NCI-H2029 (cell line): ENCODE data around the gene EREG.
"Not testable (repeated sequence)": the region's sequence is repeated elsewhere in the genome, so short reads cannot be mapped to it uniquely, and the experiment has no call there.

Experiments used
- DNase-seq: peaks from one replicate; lab custom pipeline; 2025; lab: John Stamatoyannopoulos, UW

EREG gene, protein sequence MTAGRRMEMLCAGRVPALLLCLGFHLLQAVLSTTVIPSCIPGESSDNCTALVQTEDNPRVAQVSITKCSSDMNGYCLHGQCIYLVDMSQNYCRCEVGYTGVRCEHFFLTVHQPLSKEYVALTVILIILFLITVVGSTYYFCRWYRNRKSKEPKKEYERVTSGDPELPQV

GRCh38 chr4:74364652-74365491, at the start of gene EREG:
EREG (plus strand) TSS chr4:74365145; CDS start chr4:74365309, 164 bp downstream.
- no peak for DNase-seq

- no peak for DNase-seq
Measured at GRCh38 chr4:74315376-74315775, 49.6 kb upstream of the EREG start.

DNA sequence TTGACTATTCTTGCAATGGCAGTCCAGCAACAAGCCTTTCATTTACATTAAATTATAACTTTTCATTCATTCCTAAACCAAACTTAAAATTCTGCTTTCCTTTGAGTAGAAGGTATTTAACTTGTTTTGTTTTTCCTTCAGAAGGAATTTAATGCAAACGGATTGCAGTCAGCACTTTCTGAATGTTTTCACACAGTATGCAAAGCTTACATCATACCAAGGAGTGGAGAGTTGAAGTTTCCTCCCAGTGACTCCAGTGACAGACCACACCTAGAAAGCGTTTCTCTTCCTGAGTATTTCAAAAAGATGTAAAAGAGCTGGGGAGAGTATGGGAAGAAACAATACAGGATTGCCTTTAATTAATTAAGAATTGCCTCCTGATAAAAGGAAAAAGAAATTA, 48.5 kb upstream of the EREG start:
- no peak for DNase-seq

- no peak for DNase-seq
Measured at GRCh38 chr4:74317616-74318246, 47.2 kb upstream of the EREG start.

DNA sequence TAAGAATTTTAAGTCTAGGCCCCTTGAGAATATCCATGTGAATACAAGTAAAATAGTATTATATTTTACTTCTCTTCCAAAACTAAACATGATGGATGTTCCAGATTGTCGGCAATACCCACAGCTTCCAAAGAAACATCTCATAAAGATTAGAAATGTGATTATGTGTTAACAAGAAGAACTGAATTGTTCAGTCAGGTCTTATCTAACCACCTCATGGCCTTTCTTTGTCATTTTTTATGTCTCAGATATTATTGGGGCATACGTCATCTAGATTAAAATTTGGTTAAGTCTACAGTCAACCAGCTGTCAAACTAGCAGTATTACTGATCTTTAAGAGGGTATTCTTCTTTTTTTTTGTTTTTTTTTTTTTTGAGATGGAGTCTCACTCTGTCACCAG, 46.7 kb upstream of the EREG start:
- no peak for DNase-seq

DNA sequence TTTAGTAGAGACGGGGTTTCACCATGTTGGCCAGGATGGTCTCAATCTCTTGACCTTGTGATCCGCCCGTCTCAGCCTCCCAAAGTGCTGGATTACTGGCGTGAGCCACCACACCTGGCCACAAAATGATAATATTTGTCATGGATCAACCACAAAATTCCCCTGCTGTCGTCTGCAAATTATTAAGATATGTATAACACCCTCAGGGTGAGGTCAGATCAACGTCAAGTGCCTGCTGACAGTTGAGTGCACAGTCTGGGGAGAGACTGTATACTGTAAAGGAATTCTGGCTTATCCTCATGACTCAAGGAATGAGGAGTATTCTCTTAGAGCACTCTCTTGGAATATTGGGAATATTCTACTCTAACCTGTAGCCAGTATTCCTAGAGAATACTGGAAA, 45.5 kb upstream of the EREG start:
- DNase-seq = no peak

- DNase-seq = peak; percentile 21
Measured at GRCh38 chr4:74320559-74321118, 44.3 kb upstream of the EREG start.

DNA sequence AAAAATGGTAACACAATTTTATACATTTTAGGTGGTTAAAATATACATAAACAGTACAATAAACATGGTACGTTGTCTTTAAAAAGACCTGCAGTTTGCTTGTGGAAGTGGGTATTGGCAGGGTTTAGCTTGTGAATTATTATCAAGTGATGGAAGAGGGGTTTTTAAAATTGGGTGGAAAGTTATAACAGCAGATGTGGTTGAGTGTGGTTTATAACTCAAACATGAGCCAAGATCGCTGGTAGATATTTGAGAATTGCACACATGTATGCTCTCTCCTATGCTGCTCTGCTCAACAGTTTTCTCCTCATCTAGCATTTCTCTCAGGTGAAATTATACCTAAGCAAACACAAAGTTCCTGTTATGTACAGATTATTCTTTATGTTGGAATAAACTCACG, 42.6 kb upstream of the EREG start:
- no peak for DNase-seq

GRCh38 chr4:74323663-74324062, 41.3 kb upstream of the EREG start:
- no peak for DNase-seq

GRCh38 chr4:74324262-74324661, 40.7 kb upstream of the EREG start:
- no peak for DNase-seq

GRCh38 chr4:74325886-74326285, 39.1 kb upstream of the EREG start:
- DNase-seq = no peak

DNA sequence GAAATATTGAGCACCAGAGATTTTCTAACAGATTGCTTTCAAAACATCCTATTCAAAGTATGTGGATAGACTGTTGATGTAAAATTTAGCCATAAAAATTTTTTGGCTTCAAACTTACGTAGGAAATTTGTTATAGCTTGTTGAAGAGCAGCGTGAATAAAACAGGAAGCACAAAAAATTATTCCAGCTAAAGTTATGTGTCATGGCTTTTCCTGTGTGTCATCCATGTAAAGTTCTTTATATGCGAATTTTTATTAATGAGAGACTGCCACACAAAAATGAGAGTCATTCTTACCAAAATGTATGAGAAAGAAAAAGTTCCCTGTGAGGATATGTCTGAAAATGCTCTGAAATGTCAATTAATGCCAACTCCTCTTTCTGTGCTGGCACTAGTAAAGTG, 37.2 kb upstream of the EREG start:
- DNase-seq = no peak

GRCh38 chr4:74328501-74328900, 36.4 kb upstream of the EREG start:
- DNase-seq = no peak

DNA sequence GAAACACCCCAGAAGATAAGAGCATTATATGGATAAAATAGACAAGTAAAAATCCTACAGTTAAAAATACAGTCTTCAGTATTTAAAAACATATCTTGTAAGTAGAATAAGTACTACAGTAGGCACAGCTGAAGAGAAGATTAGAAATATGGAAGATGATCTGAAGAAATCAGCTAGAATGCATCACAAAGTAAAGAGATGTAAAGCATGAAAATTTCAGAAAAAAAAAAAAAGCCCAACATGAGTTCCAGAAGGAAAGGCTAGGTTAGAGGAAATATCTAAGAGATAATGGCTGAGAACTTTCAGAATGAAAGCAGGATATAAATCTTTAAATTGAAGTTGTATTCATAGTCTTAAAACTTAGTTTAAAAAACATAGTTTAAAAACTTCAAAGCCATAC, 35.6 kb upstream of the EREG start:
- no peak for DNase-seq

GRCh38 chr4:74330295-74330750, 34.6 kb upstream of the EREG start:
- no peak for DNase-seq

DNA sequence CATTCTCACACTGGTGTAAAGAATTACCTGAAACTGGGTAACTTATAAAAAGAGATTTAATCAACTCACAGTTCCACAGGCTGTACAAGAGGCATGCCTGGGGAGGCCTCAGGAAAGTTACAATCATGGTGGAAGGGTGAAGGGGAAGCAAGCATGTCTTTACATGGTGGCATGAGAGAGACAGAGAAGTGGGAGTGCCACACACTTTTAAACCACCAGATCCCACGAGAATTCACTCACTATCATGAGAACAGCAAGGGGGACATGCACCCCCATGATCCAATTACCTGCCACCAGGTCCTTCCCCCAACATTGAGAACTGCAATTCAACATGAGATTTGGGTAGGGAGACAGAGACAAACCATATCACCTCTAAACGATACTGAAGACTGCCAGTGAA, 33.7 kb upstream of the EREG start:
- no peak for DNase-seq

DNA sequence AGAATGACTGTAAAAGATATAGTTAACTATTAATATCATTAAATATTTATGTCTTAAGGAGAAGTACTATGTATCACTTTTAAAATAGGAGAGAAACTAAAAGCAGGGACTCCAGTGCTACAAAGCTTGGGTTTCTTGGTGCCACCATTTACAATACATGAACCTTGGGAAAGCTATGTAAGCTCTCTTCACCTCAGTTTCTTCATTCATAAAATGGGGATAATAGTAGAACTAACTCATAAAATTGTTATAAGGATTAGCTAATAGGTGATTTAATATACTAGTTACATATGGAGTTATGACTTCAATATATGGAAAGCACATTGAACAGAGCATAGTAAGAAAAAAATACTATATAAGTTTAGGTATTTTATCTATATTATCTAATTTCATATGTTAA, 33.0 kb upstream of the EREG start:
- no peak for DNase-seq

DNA sequence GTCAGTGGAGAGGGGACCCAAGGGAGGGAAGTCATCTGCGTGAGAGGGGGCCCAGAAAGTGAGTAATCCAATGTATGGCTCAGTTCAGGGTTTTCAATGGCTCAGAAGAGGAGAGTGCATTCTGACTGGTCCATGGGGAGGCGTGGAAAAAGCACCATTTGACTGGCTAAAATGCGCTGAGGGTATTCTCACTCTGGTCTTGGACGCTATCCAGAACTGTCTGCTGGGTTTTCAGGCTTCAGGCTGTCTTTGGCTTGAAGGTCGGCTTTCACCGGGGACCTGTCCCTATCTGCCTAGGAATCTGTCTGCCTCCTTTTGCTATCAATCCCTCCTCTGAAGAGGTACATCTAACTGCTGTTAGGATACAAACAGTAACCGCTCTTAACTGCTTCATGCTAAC, 30.3 kb upstream of the EREG start:
- no peak for DNase-seq

DNA sequence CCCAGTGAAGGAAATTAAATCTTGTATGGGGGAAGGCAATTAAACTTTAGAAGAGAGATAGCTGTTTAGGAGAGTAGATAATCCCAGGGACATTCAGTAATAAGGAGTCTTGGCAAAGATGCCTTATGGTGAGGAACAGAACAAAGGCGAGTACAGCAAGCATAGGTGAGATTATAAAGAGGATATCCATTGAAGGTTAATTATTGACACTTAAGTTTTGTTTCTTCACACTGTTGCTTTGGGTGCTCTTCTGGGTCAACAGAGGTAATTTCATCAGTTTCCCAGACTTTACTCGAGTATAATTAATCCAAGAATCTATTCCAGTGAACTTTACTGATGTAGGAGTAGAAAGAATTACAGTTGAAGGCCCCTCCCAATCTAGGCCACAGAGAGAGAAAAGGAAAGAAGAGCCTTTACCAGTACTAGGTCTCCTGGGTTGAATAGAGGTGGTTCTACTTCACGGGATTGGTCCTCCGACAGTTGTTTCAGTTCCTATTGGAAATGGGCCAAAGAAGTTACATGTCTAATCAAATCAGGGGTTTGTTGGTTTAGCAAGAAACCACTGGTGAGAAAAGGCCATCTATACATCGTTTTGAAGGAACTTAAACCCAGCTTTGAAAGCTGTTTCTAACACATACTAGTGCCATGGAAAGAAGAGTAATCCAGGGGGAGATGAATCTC, 29.5 kb upstream of the EREG start:
- DNase-seq = no peak

DNA sequence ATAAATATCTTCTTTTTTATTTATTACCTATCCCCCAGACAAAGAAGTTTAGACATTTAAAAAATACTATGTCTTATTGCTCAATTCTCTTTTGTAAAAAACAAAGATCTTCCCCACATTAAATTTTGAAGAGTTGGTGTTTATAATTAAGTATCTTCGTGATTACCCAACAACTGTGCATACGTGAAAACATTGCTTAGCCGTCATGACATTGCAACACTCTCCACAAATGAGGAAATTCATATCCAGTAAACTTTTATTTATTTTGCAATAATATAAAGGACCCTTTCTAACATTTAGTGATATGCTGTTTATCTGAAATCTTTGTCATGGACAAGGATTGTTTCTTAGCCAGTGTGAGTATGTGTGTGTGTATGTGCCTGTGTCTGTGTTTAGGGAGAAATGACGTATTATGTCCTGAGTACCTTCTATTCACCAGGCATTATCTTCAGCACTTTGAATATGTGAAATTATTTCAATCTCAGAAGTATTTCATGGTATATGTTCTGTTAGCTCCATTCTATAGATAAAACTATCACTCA, 26.1 kb upstream of the EREG start:
- DNase-seq = no peak

- no peak for DNase-seq
Measured at GRCh38 chr4:74339501-74339900, 25.4 kb upstream of the EREG start.

- DNase-seq = not testable (repeated sequence)
Measured at GRCh38 chr4:74340421-74340820, 24.5 kb upstream of the EREG start.
